VCaP (cell line): ENCODE measurements around the gene FOXJ2.
"Not testable (repeated sequence)": the region's sequence is repeated elsewhere in the genome, so short reads cannot be mapped to it uniquely, and the experiment has no call there.

Experiments used
- H3K27ac ChIP-seq: fragments of 450-650 bp; 2 replicates; pipeline ENCODE4 v1.5.1; 2017
- TF ChIP-seq, protein P1 (sequence below): fragments of 450-650 bp; conservative IDR thresholded peaks from 2 replicates; pipeline ENCODE4 v1.5.1; 2017; ENCODE audit warnings: mild to moderate bottlenecking, moderate library complexity

Gene FOXJ2

DNA sequence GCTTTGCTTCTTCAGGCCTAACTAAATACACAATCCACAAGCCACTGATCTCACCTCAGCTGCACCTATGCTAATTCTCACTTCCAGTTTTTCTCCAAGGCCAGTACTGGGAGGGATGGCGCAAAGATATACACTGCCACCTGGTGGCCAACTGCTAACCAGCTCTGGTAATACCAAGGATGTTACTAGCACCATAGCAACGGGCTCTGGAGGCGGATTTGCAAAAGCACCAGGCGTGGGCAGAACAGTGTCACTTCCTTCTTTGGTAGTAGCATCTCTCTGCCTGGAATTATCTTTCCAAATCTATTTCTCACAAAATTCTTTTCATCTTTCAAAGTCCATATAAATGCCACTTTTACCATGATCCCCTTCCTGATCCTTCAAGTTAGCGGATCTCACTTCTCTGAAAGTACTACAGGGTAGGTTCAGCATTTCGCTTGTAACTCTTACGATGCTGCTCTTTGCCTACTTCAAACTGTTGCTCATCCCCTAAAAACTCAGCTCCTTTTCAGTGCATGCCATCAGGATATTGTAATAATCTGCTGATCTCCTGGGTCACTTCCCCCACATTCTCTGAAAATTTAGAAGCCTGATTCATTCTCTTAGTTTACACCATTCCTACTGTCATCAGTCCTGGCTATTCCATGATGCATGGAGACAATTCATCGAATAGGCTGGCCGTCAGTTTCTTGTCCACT, 37.1 kb upstream of the FOXJ2 start:
- TF ChIP-seq, protein P1, sequence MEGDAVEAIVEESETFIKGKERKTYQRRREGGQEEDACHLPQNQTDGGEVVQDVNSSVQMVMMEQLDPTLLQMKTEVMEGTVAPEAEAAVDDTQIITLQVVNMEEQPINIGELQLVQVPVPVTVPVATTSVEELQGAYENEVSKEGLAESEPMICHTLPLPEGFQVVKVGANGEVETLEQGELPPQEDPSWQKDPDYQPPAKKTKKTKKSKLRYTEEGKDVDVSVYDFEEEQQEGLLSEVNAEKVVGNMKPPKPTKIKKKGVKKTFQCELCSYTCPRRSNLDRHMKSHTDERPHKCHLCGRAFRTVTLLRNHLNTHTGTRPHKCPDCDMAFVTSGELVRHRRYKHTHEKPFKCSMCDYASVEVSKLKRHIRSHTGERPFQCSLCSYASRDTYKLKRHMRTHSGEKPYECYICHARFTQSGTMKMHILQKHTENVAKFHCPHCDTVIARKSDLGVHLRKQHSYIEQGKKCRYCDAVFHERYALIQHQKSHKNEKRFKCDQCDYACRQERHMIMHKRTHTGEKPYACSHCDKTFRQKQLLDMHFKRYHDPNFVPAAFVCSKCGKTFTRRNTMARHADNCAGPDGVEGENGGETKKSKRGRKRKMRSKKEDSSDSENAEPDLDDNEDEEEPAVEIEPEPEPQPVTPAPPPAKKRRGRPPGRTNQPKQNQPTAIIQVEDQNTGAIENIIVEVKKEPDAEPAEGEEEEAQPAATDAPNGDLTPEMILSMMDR: peak; percentile 93
- no peak overlapping the region for H3K27ac ChIP-seq

DNA sequence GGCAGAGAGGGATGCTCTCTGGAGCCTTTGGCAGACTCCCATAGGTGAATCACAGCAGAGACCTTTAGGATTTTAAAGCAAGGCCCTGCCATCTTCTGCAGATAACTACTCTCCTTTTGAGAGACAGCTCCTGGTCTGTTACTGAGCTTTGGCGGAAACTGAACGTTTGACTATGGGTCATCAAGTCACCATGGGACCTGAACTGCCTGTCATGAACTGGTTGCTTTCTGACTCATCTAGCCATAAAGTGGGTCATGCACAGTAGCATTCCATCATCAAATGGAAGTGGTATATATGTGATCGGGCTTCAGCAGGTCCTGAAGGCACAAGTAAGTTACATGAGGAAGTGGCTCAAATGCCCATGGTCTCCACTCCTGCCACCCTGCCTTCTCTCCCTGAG, 31.7 kb upstream of the FOXJ2 start:
- H3K27ac ChIP-seq: not testable (repeated sequence)

DNA sequence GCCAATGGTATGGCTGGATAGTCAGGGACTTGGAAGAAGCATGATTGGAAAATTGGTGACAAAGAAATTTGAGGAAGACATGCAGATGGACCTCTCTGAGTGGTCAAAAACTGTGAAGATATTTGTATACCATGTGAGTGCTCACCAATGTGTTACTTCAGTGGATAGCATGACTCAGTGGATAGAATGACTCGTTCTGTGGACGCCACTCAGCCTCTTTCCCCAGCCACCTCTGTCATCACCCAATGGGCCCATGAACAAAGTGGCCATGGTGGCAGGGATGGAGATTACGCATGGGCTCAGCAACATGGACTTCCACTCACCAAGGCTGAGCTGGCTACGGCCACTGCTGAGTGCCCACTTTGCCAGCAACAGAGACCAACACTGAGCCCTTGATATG, 31.0 kb upstream of the FOXJ2 start:
- H3K27ac ChIP-seq: not testable (repeated sequence)

DNA sequence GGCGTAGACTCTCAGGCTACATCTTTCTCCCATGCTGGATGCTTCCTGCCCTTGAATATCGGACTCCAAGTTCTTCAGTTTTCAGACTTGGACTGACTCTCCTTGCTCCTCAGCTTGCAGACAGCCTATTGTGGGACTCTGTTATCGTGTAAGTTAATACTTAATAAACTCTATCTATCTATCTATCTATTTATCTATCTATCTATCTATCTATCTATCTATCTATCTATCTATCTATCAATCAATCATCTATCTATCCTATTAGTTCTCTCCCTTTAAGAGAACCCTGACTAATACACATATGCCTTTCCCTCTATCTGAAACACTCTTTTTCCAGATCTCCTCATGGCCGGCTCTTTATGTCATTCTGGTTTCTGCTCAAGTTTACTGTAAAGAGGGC, 27.6 kb upstream of the FOXJ2 start:
- H3K27ac ChIP-seq: not testable (repeated sequence)

DNA sequence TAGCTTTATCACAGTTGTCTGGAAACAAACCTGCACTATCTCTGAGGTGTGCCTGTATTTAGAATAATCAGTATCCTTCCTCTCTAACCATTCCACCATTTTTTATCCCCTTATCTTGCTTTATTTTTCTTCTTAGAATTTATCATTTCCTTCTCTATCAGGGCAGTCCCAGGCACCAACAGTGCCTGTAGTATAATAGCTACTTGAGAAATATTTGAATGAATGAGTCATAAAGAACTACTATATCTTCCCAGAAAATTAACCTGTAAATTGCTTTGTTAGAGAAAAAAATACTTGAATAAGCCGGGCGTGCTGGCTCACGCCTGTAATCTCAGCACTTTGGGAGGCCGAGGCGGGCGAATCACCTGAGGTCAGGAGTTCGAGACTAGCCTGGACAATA, 21.2 kb upstream of the FOXJ2 start:
- no peak overlapping the region for H3K27ac ChIP-seq
- TF ChIP-seq, protein P1: no peak

DNA sequence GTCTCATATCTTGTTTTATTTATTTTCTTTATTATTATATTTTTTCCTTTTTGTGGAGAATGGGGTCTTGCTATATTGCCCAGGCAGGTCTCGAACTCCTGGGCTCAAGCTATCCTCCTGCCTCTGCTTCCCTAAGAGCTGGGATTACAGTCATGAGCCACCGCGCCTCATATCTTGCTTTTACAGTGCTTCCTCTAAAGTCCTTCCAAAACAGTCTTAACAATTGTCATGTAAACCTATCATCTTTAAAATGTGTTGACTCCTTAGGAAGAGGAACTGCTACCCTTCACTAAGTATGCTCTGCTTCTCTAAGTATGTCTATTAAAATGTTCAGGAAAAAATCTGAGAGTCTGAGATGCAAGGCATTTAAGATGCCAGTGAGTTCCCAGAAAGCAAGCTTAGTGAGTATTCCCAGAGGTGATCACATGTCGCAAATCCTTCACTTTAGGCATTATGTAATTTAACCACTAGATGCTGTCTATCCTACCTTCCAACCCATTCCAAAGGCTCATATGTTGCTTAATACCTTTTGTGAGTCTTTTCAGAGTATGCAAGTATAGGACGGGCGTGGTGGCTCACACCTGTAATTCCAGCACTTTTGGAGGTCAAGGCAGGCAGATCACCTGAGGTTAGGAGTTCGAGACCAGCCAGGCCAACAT, 19.7 kb upstream of the FOXJ2 start:
- no peak overlapping the region for H3K27ac ChIP-seq
- TF ChIP-seq, protein P1: no peak

DNA sequence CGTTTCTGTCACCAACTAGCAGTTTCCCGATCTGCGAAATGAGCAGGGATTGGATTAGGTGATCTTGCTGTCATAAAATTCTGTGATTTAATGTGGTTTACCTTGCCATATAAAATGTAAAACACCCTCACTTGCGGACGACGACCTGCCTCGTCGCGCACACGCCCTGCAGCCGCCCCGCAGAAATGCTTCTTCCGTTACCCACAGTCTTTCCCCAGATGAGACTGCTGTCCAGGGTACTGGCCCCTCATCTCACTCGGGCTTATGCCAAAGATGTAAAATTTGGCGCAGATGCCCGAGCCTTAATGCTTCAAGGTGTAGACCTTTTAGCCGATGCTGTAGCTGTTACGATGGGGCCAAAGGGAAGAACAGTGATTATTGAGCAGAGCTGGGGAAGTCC, 17.7 kb upstream of the FOXJ2 start:
- no peak overlapping the region for H3K27ac ChIP-seq
- TF ChIP-seq, protein P1: no peak

DNA sequence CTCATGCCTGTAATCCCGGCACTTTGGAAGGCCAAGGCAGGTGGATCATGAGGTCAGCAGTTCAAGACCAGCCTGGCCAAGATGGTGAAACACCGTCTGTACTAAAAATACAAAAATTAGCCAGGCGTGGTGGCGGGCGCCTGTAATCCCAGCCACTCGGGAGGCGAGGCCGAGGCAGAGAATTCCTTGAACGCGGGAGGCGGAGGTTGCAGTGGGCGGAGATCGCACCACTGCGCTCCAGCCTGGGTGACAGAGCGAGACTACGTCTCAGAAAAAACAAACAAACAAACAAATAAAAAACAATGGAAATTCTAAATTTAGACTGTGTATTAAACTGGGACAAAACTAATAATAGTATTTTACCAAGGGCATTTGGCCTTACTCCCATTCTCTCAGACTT, 14.3 kb upstream of the FOXJ2 start:
- H3K27ac ChIP-seq: not testable (repeated sequence)

DNA sequence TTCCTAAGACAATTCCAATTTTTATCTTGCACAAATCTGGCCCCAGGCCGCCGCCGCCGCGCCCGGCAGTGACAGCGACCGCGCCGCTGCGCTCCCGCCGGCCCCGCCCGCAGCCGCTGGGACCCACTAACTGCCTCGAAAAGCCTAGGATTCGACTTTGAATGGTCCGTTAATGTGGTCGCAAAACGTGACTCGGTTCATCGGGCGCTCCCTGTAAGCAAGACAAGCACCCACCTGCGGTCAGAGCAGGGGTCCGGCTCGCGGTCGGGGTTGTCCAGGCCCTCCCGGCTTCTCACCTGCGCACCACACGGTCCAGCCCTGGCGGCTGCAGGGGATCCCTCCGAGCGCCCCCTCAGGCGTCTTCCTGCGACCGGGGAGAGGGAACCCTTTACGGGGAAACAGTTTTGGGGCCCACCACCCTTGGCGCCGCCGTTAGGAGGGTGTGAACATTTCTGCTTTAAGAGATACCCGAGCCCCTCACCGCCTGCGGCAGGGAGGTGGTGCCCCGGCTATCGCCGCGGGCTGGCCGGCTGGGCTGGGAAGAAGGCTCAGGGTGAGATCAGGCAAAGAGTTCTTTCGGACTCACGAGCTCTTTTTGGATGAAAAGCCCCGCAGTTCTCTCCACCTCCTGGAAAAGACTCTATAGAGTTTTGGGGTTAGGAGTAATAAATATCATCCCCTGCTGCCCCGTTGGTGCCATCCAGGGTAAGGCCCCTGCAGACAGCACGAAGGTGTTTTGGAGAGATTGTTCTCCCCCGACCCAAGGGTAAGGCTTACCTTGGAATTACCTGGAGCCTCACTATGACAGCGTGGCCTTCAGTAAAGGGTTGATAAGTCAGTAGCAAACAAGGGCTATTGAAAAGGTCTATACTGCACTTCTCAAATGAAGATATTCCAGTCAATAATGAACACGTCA, 13.6 kb upstream of the FOXJ2 start:
- H3K27ac ChIP-seq: no peak overlapping the region
- TF ChIP-seq, protein P1: no peak
